ENCODE measurements around the gene TSPYL6. TPM values are rescaled to one million over a fixed set of nuclear protein-coding genes. Genes with fewer than 3 reads are reported as not detected.
"Not testable (repeated sequence)": the region's sequence is repeated elsewhere in the genome, so short reads cannot be mapped to it uniquely, and the experiment has no call there.

TSPYL6 gene
- polyA plus RNA-seq (2013, experiment 1 of 2) = not detected
- polyA plus RNA-seq (2013, experiment 2 of 2) = not detected

- WGBS, 2 experiments (ENCODE audit: insufficient coverage in 2 of 2) = 94 to 97% methylated on average over 21 to 23 of the region's 25 CpGs
- Histone ChIP-seq H3K27ac (ENCODE audit: low read depth, low read length, severe bottlenecking) (no peak within 1 kb of the TSS), H3K4me1 (ENCODE audit: control insufficient read depth, insufficient read depth, low read length, poor library complexity, severe bottlenecking) (peaks cover 8% of the 10 kb centered on the region)
These were observed at the start of gene TSPYL6 for GRCh38 chr2:54256091-54256694. Gene TSPYL6, minus strand, starts transcription at chr2:54256229. Its CDS starts 78 bp downstream, at chr2:54256151.

GRCh38 chr2:54303631-54304030 lies 47.6 kb upstream of the TSPYL6 start:
- Histone ChIP-seq H3K27ac (ENCODE audit: low read depth, low read length, severe bottlenecking) (no peak overlapping the region), H3K9me3 (ENCODE audit: control insufficient read depth, low read length) (no peaks in the 10 kb centered on the region), H3K4me3 (ENCODE audit: extremely low read depth, insufficient read depth, low read length, poor library complexity, severe bottlenecking) (no peak overlapping the region), H3K36me3 (ENCODE audit: control insufficient read depth, insufficient read depth, low read length) (no peaks in the 10 kb centered on the region), H3K4me1 (ENCODE audit: control insufficient read depth, insufficient read depth, low read length, poor library complexity, severe bottlenecking) (no peaks in the 10 kb centered on the region)

More at GRCh38 chr2:54256091-54256694, at the start of gene TSPYL6:
- Histone ChIP-seq H3K4me3 (ENCODE audit: extremely low read depth, insufficient read depth, low read length, poor library complexity, severe bottlenecking) (no peak within 1 kb of the TSS), H3K9me3 (ENCODE audit: control insufficient read depth, low read length) (no peaks in the 10 kb centered on the region), H3K36me3 (ENCODE audit: control insufficient read depth, insufficient read depth, low read length) (no peaks in the 10 kb centered on the region)

GRCh38 chr2:54298514-54298913 lies 42.5 kb upstream of the TSPYL6 start:
- no peaks in the 10 kb centered on the region for H3K4me1 ChIP-seq (ENCODE audit: control insufficient read depth, insufficient read depth, low read length, poor library complexity, severe bottlenecking)
- no peaks in the 10 kb centered on the region for H3K9me3 ChIP-seq (ENCODE audit: control insufficient read depth, low read length)
- H3K27ac ChIP-seq (ENCODE audit: low read depth, low read length, severe bottlenecking) = no peak overlapping the region
- WGBS, 2 experiments (ENCODE audit: insufficient coverage in 2 of 2) = 92 to 94% methylated on average over 4 of the region's 5 CpGs
- H3K36me3 ChIP-seq (ENCODE audit: control insufficient read depth, insufficient read depth, low read length) = no peaks in the 10 kb centered on the region
- H3K4me3 ChIP-seq (ENCODE audit: extremely low read depth, insufficient read depth, low read length, poor library complexity, severe bottlenecking) = no peak overlapping the region

GRCh38 chr2:54295911-54296310 lies 39.9 kb upstream of the TSPYL6 start:
- Histone ChIP-seq H3K36me3 (ENCODE audit: control insufficient read depth, insufficient read depth, low read length) (no peaks in the 10 kb centered on the region), H3K4me3 (ENCODE audit: extremely low read depth, insufficient read depth, low read length, poor library complexity, severe bottlenecking) (no peak overlapping the region), H3K9me3 (ENCODE audit: control insufficient read depth, low read length) (no peaks in the 10 kb centered on the region), H3K4me1 (ENCODE audit: control insufficient read depth, insufficient read depth, low read length, poor library complexity, severe bottlenecking) (no peaks in the 10 kb centered on the region), H3K27ac (ENCODE audit: low read depth, low read length, severe bottlenecking) (no peak overlapping the region)
- 74 to 76% methylated on average over 3 to 4 of the region's 5 CpGs for WGBS, 2 experiments (ENCODE audit: insufficient coverage in 2 of 2)

- H3K27ac ChIP-seq (ENCODE audit: low read depth, low read length, severe bottlenecking); H3K36me3 ChIP-seq (ENCODE audit: control insufficient read depth, insufficient read depth, low read length); H3K4me3 ChIP-seq (ENCODE audit: extremely low read depth, insufficient read depth, low read length, poor library complexity, severe bottlenecking); H3K4me1 ChIP-seq (ENCODE audit: control insufficient read depth, insufficient read depth, low read length, poor library complexity, severe bottlenecking); H3K9me3 ChIP-seq (ENCODE audit: control insufficient read depth, low read length): not testable (repeated sequence)
- 100% methylated on average over 1 of the region's 2 CpGs for WGBS, 2 experiments (ENCODE audit: insufficient coverage in 2 of 2)
These were observed 38.6 kb upstream of the TSPYL6 start for GRCh38 chr2:54294665-54295064.

- no peaks in the 10 kb centered on the region for H3K9me3 ChIP-seq (ENCODE audit: control insufficient read depth, low read length)
- no peaks in the 10 kb centered on the region for H3K4me1 ChIP-seq (ENCODE audit: control insufficient read depth, insufficient read depth, low read length, poor library complexity, severe bottlenecking)
- WGBS, 2 experiments (ENCODE audit: insufficient coverage in 2 of 2) = 65 to 82% methylated on average over 5 of the region's 9 CpGs
- no peaks in the 10 kb centered on the region for H3K36me3 ChIP-seq (ENCODE audit: control insufficient read depth, insufficient read depth, low read length)
- no peak overlapping the region for H3K4me3 ChIP-seq (ENCODE audit: extremely low read depth, insufficient read depth, low read length, poor library complexity, severe bottlenecking)
- H3K27ac ChIP-seq (ENCODE audit: low read depth, low read length, severe bottlenecking) = no peak overlapping the region
These were observed 34.5 kb upstream of the TSPYL6 start for GRCh38 chr2:54290356-54291025.

- no peaks in the 10 kb centered on the region for H3K9me3 ChIP-seq (ENCODE audit: control insufficient read depth, low read length)
- no peaks in the 10 kb centered on the region for H3K36me3 ChIP-seq (ENCODE audit: control insufficient read depth, insufficient read depth, low read length)
- H3K4me1 ChIP-seq (ENCODE audit: control insufficient read depth, insufficient read depth, low read length, poor library complexity, severe bottlenecking) = no peaks in the 10 kb centered on the region
- no peak overlapping the region for H3K4me3 ChIP-seq (ENCODE audit: extremely low read depth, insufficient read depth, low read length, poor library complexity, severe bottlenecking)
- H3K27ac ChIP-seq (ENCODE audit: low read depth, low read length, severe bottlenecking) = no peak overlapping the region
- 19 to 28% methylated on average over 19 to 20 of the region's 23 CpGs for WGBS, 2 experiments (ENCODE audit: insufficient coverage in 2 of 2)
These were observed 33.9 kb upstream of the TSPYL6 start for GRCh38 chr2:54289917-54290316.

GRCh38 chr2:54287532-54287931 lies 31.5 kb upstream of the TSPYL6 start:
- no peaks in the 10 kb centered on the region for H3K4me1 ChIP-seq (ENCODE audit: control insufficient read depth, insufficient read depth, low read length, poor library complexity, severe bottlenecking)
- no peaks in the 10 kb centered on the region for H3K36me3 ChIP-seq (ENCODE audit: control insufficient read depth, insufficient read depth, low read length)
- 82 to 88% methylated on average over 2 of the region's 2 CpGs for WGBS, 2 experiments (ENCODE audit: insufficient coverage in 2 of 2)
- no peak overlapping the region for H3K27ac ChIP-seq (ENCODE audit: low read depth, low read length, severe bottlenecking)
- H3K4me3 ChIP-seq (ENCODE audit: extremely low read depth, insufficient read depth, low read length, poor library complexity, severe bottlenecking) = no peak overlapping the region
- H3K9me3 ChIP-seq (ENCODE audit: control insufficient read depth, low read length) = no peaks in the 10 kb centered on the region

GRCh38 chr2:54285451-54285850 lies 29.4 kb upstream of the TSPYL6 start:
- WGBS, 2 experiments (ENCODE audit: insufficient coverage in 2 of 2) = 94 to 100% methylated on average over 1 of the region's 1 CpG
- Histone ChIP-seq H3K9me3 (ENCODE audit: control insufficient read depth, low read length) (no peaks in the 10 kb centered on the region), H3K27ac (ENCODE audit: low read depth, low read length, severe bottlenecking) (no peak overlapping the region), H3K36me3 (ENCODE audit: control insufficient read depth, insufficient read depth, low read length) (no peaks in the 10 kb centered on the region), H3K4me1 (ENCODE audit: control insufficient read depth, insufficient read depth, low read length, poor library complexity, severe bottlenecking) (no peaks in the 10 kb centered on the region), H3K4me3 (ENCODE audit: extremely low read depth, insufficient read depth, low read length, poor library complexity, severe bottlenecking) (no peak overlapping the region)

- no peaks in the 10 kb centered on the region for H3K4me1 ChIP-seq (ENCODE audit: control insufficient read depth, insufficient read depth, low read length, poor library complexity, severe bottlenecking)
- 75% methylated on average over 2 of the region's 3 CpGs; no CpG with 5 or more reads in 1 of the 2 experiments for WGBS, 2 experiments (ENCODE audit: insufficient coverage in 2 of 2)
- H3K27ac ChIP-seq (ENCODE audit: low read depth, low read length, severe bottlenecking) = no peak overlapping the region
- H3K36me3 ChIP-seq (ENCODE audit: control insufficient read depth, insufficient read depth, low read length) = no peaks in the 10 kb centered on the region
- no peaks in the 10 kb centered on the region for H3K9me3 ChIP-seq (ENCODE audit: control insufficient read depth, low read length)
- no peak overlapping the region for H3K4me3 ChIP-seq (ENCODE audit: extremely low read depth, insufficient read depth, low read length, poor library complexity, severe bottlenecking)
These were observed 28.8 kb upstream of the TSPYL6 start for GRCh38 chr2:54284826-54285225.

GRCh38 chr2:54279385-54279784 lies 23.4 kb upstream of the TSPYL6 start:
- peaks cover 3% of the 10 kb centered on the region for H3K4me1 ChIP-seq (ENCODE audit: control insufficient read depth, insufficient read depth, low read length, poor library complexity, severe bottlenecking)
- 17 to 30% methylated on average over 1 of the region's 2 CpGs for WGBS, 2 experiments (ENCODE audit: insufficient coverage in 2 of 2)
- no peaks in the 10 kb centered on the region for H3K36me3 ChIP-seq (ENCODE audit: control insufficient read depth, insufficient read depth, low read length)
- H3K9me3 ChIP-seq (ENCODE audit: control insufficient read depth, low read length) = no peaks in the 10 kb centered on the region
- H3K27ac ChIP-seq (ENCODE audit: low read depth, low read length, severe bottlenecking) = no peak overlapping the region
- no peak overlapping the region for H3K4me3 ChIP-seq (ENCODE audit: extremely low read depth, insufficient read depth, low read length, poor library complexity, severe bottlenecking)

Data from mesodermal cell (in vitro differentiated cells).